Bronchial epithelial cell (primary cell): ENCODE results near the gene NOP14. TPM values are rescaled to one million over a fixed set of nuclear protein-coding genes. Genes with fewer than 3 reads are reported as not detected.

ENCODE experiments used
- DNase-seq: peaks from one replicate; pipeline ENCODE4 v3.0.0-alpha.2; 2010; ENCODE audit warnings: low read depth
- FAIRE-seq: peaks from 2 replicates; lab custom pipeline; 2011; peaks lifted over from hg19 to GRCh38; lab: Jason Lieb, UNC
- H3K27me3 ChIP-seq: 2 replicates; pipeline ENCODE4 v1.5.1; 2011; ENCODE audit warnings: low read length; ENCODE audit not compliant: control insufficient read depth, insufficient read depth
- H3K36me3 ChIP-seq: 2 replicates; pipeline ENCODE4 v1.5.1; 2011; ENCODE audit warnings: low read length; ENCODE audit not compliant: control insufficient read depth, insufficient read depth
- H3K4me3 ChIP-seq: 2 replicates; pipeline ENCODE4 v1.5.1; 2011; ENCODE audit warnings: mild to moderate bottlenecking, low read depth, low read length, control low read depth
- total RNA-seq: library from RNA; depleted of rRNA; stranded (reverse); fragments of >200 nt; gene quantifications from 2 replicates; pipeline ENCODE4 v1.2.1, GENCODE V29; 2014
- TF ChIP-seq, protein P1 (sequence below): IDR thresholded peaks from 2 replicates; pipeline ENCODE4 v1.5.1; 2011; ENCODE audit warnings: mild to moderate bottlenecking, moderate library complexity, low read length, control low read depth, inconsistent platforms; ENCODE audit not compliant: insufficient read depth, severe bottlenecking

The NOP14 gene
- total RNA-seq, 1 donor from 2014 or later: 31.1 TPM

DNA sequence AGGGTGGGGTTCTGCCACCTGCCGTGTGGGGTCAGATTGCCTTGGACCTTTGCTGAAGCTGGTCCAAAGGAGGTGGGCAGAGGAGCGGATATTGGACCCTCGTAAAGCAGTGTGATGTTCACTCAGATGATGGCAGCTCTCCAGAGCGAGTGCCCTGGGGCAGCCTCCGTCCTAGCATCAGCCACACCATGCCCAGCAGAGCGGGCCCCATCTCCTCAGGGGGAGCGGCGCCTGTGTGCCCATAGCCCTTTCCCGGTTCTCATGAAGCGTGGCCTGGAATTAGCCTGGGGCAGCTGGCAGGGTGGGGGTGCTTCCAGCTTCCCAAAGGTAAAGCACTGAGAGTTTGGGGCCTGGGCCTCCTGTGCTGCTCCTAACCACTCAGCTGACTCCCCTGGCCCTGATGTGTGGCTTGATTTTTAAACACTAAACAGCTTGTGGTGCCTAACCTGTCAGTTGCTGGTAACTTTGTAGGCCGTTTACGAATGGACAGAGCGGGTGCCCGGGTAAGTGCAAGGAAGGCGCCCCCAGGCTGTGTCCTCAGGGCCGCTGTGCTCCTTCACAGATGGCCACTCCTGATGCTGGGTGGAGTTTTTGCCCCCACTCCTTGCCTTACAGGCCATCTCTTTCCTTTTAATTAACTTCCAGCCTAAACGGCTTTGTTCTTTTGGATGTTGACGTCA is 36.0 kb downstream of the NOP14 start:
- H3K4me3 ChIP-seq: no peak overlapping the region
- DNase-seq (no peak), FAIRE-seq (no peak)
- peaks cover 43% of the 10 kb centered on the region for H3K36me3 ChIP-seq
- TF ChIP-seq, protein P1, sequence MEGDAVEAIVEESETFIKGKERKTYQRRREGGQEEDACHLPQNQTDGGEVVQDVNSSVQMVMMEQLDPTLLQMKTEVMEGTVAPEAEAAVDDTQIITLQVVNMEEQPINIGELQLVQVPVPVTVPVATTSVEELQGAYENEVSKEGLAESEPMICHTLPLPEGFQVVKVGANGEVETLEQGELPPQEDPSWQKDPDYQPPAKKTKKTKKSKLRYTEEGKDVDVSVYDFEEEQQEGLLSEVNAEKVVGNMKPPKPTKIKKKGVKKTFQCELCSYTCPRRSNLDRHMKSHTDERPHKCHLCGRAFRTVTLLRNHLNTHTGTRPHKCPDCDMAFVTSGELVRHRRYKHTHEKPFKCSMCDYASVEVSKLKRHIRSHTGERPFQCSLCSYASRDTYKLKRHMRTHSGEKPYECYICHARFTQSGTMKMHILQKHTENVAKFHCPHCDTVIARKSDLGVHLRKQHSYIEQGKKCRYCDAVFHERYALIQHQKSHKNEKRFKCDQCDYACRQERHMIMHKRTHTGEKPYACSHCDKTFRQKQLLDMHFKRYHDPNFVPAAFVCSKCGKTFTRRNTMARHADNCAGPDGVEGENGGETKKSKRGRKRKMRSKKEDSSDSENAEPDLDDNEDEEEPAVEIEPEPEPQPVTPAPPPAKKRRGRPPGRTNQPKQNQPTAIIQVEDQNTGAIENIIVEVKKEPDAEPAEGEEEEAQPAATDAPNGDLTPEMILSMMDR: no peak
- H3K27me3 ChIP-seq: no peaks in the 10 kb centered on the region

DNA sequence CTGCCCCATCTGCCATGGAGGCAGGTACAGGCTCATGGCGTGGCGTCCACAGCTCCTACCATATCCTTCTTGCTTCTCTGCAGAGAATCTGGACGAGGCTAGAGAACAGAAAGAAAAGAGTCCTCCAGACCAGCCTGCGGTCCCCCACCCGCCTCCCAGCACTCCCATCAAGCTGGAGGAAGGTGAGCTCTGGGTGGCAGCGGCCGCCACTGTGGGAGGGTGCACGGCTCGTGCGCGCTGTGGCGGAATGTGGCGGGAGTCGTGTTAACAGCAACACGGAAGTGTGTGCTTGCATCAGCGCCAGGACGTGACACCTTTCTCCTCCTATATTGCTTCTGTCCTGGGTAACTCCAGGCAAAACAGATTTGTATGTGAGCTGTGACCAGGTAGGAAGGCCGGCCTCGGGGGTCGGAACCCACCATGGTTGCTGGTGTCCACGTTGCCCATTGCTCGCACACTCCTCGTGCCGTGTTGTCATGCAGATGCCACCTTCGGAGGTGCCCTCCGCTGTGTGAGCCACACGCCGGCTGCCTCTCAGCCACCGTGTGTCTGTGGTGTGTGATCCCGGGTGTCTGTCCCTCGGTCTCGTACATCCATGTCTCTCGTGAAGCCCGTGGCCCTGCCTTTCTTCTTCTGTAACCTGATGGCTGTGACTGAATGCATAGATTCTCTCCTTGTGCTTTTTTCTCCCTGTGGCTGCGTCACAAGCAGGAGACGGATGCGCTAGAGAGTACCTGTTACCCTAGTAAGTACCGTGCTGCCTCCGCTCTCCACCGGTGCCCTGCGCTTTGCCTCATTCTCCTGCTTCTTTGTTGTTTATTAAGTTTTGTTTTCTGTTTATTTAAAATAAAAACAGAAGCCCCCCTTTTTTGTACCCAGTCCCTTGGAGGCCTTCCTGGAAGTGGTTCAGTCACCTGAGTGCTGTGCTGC is 37.0 kb downstream of the NOP14 start:
- Histone ChIP-seq H3K36me3 (peaks cover 34% of the 10 kb centered on the region), H3K4me3 (no peak overlapping the region), H3K27me3 (no peaks in the 10 kb centered on the region)
- DNase-seq (no peak), FAIRE-seq (no peak)
- TF ChIP-seq, protein P1: no peak

DNA sequence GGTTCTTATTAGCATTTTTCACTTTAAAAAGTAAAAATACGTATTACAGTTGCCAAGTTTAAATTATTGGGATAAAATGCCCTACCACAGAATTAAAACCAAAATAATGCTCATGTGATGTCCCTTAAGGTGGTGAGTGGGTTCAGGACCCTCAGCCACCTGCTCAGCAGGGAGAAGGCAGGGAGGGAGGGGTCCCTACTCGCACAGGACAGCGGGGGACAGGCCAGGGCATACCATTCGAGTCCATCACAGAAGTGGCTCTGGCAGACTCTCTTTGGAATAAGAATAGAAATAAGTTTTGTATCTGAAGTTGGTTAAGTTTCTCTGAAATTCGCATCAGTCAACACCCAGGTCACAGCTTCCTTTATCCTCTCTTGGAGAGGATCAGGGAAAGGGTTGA is 37.7 kb downstream of the NOP14 start:
- no peak for FAIRE-seq
- H3K36me3 ChIP-seq: peaks cover 29% of the 10 kb centered on the region
- TF ChIP-seq, protein P1: no peak
- H3K27me3 ChIP-seq: no peaks in the 10 kb centered on the region
- no peak overlapping the region for H3K4me3 ChIP-seq
- DNase-seq: no peak

DNA sequence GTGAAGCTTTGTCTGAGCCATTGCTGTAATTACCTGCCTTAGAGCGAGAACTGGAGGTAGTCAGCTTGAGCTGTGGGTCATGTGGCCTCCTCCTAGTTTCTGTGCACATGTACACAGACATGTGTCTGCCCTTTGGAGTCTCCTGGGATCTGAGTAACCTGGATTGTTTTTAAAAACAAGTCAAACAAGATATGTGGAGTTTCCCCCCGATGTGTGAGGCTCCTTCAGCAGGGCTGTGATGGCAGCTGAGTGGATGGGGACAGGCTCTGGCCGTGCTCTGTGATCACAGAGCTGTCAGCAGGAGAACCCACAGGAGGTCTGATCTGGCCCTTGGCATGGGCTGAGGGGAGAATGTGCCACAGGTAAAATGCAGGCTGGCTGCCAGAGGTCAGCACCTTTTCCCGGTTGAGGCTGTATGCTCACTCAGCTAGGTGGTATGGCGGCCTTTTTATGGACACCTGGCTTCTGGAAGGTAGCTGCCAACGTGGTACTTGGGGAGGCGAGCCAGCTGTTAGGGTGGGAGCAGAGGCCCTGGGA is 38.4 kb downstream of the NOP14 start:
- FAIRE-seq: no peak
- H3K36me3 ChIP-seq: peaks cover 28% of the 10 kb centered on the region
- TF ChIP-seq, protein P1: no peak
- peak; percentile 39 for DNase-seq
- H3K27me3 ChIP-seq: no peaks in the 10 kb centered on the region
- H3K4me3 ChIP-seq: no peak overlapping the region

DNA sequence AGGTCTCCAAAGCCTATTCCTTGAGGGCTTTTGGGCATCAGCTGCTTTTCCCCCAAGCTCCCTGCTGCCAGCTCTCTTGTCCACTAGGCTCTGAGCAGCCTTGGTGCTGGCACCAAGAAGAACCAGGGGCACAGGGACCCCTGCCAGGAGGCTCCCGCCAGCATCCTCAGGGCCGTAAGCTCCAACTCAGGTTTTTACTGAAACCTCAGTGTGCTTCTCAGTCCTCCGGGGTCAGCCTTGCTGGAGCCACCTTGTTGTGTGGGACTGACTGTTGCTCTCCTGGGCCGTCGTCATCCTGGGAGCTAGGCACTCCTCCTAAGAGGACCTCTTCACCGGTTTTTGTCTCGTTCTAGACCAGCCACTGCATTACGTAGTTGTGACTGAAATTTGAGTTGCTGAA is 38.9 kb downstream of the NOP14 start:
- Histone ChIP-seq H3K27me3 (no peaks in the 10 kb centered on the region), H3K4me3 (no peak overlapping the region), H3K36me3 (peaks cover 24% of the 10 kb centered on the region)
- FAIRE-seq (no peak), DNase-seq (no peak)
- TF ChIP-seq, protein P1: no peak
